Thoracic aorta (tissue), 2 donors: ENCODE measurements around the gene GGACT. TPM values are rescaled to one million over a fixed set of nuclear protein-coding genes. Genes with fewer than 3 reads are reported as not detected.

Experiments
- ATAC-seq: fragments of 150-250 bp; one replicate; pipeline ENCODE4 v1.8.0; 2017; ENCODE audit warnings: low read depth; ENCODE audit not compliant: insufficient number of reproducible peaks, low FRiP score
- DNase-seq: peaks from one replicate; pipeline ENCODE4 v3.0.0-alpha.2; 2020; ENCODE audit warnings: low spot score
- H3K27ac ChIP-seq, 2 donors: fragments of 200-600 bp; sonication (generic); 1 replicate in 1 of 2; 2 replicates in 1 of 2; pipeline ENCODE4 v1.5.1; 2016; ENCODE audit warnings: mild to moderate bottlenecking in 2 of 2, moderate library complexity in 2 of 2
- H3K27me3 ChIP-seq: fragments of 200-600 bp; sonication (generic); replicated peaks from 2 replicates; pipeline ENCODE4 v1.6.0; 2016; ENCODE audit warnings: mild to moderate bottlenecking; ENCODE audit not compliant: insufficient read depth
- H3K36me3 ChIP-seq: fragments of 200-600 bp; sonication (generic); one replicate; pipeline ENCODE4 v1.5.1; 2016
- H3K4me1 ChIP-seq, 2 donors: fragments of 200-600 bp; sonication (generic); 1 replicate in 1 of 2; 2 replicates in 1 of 2; pipeline versions ENCODE4 v1.5.1 to v1.6.0; 2016; ENCODE audit warnings: low read depth in 2 of 2, mild to moderate bottlenecking in 1 of 2; ENCODE audit not compliant: control insufficient read depth in 1 of 2
- H3K4me3 ChIP-seq: fragments of 200-600 bp; sonication (generic); 2 replicates; pipeline ENCODE4 v1.5.1; 2016; ENCODE audit warnings: mild to moderate bottlenecking
- H3K9me3 ChIP-seq: fragments of 200-600 bp; sonication (generic); 2 replicates; pipeline ENCODE4 v1.5.1; 2016
- total RNA-seq, 2 donors: library from RNA; depleted of rRNA; stranded (reverse); fragments of >200 nt; gene quantifications; one replicate each; pipeline versions ENCODE4 v1.1.0 to v1.2.3, GENCODE V29; 2016
- TF ChIP-seq, protein P1 (sequence below): fragments of 200-600 bp; sonication (generic); IDR thresholded peaks from one replicate; pipeline ENCODE4 v1.5.1; 2019; ENCODE audit warnings: antibody characterized with exemption

The GGACT gene
- total RNA-seq, 2 donors from 2014 or later = 0.27 to 0.92 TPM

DNA sequence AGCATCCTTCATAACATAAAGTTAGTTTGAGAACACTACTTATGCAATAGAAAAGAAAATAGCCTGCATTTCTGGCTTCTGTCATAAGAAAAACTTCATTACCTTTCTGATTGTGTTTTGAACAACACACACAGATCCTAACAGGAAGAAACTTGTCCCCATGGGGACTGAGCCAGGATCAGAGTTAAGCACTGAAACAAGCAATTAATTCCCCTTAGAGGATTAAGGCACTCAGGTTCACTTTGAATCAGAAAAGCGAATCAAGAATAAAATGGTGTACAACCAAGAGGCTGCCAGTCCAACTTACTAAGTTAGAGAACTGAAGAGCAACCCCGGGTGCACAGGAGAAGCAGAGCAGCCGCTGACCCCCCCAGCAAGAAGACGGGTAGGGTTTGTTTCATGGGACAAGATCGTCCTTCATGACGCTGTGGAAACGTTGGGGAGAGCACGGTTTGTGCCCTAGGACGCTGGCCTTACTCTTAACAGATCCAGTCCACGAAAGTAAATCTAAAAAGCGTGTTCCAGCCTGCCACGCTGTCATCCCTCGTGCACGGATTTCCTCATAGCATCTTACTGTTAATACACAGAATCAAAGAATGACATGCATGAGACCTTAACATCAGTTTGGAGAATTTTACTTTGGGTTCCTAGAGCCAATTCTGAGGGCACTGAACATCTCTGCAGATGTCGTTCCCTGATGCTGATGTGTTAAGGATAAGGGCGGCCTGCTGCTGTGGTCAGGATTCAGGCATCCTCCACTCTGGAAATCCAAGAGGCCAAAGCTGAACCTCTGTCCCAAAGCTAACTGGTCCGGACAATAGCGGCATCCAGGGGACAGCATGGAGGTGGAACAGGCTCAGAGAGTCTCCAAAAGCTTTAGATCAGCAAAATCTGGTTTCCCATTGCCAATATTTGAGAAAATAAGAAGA, 46.4 kb downstream of the GGACT start:
- no peaks in the 10 kb centered on the region for H3K36me3 ChIP-seq
- no peak for ATAC-seq
- no peaks in the 10 kb centered on the region for H3K27me3 ChIP-seq
- TF ChIP-seq, protein P1, sequence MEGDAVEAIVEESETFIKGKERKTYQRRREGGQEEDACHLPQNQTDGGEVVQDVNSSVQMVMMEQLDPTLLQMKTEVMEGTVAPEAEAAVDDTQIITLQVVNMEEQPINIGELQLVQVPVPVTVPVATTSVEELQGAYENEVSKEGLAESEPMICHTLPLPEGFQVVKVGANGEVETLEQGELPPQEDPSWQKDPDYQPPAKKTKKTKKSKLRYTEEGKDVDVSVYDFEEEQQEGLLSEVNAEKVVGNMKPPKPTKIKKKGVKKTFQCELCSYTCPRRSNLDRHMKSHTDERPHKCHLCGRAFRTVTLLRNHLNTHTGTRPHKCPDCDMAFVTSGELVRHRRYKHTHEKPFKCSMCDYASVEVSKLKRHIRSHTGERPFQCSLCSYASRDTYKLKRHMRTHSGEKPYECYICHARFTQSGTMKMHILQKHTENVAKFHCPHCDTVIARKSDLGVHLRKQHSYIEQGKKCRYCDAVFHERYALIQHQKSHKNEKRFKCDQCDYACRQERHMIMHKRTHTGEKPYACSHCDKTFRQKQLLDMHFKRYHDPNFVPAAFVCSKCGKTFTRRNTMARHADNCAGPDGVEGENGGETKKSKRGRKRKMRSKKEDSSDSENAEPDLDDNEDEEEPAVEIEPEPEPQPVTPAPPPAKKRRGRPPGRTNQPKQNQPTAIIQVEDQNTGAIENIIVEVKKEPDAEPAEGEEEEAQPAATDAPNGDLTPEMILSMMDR = no peak
- no peaks in the 10 kb centered on the region for H3K9me3 ChIP-seq
- DNase-seq = no peak
- H3K4me3 ChIP-seq = no peak overlapping the region
- H3K27ac ChIP-seq = no peak overlapping the region
- no peaks in the 10 kb centered on the region for H3K4me1 ChIP-seq

DNA sequence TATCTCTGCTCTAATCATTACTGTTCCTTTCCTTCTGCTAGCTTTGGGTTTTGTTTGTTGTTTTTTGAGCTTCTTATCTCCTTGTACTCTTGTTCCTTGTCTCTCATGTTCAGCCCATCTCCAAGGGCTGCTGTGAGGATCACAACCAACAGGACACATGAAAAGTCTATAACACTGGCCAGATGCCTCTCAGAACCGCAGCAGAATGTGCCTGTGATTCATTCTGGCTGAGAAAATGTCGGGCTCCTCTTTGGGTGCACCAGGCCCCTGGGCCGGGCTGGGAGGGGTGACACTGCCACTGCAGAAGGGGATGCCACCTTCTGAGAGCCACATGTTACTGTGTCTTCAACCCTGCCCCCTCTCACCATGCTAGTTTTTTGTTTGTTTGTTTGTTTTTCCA, 48.0 kb downstream of the GGACT start:
- no peaks in the 10 kb centered on the region for H3K9me3 ChIP-seq
- no peak overlapping the region for H3K4me3 ChIP-seq
- H3K27ac ChIP-seq = no peak overlapping the region
- no peaks in the 10 kb centered on the region for H3K36me3 ChIP-seq
- H3K27me3 ChIP-seq = no peaks in the 10 kb centered on the region
- TF ChIP-seq, protein P1 = no peak
- no peak for ATAC-seq
- H3K4me1 ChIP-seq = peaks cover 6 to 7% of the 10 kb centered on the region in 2 donors
- no peak for DNase-seq

DNA sequence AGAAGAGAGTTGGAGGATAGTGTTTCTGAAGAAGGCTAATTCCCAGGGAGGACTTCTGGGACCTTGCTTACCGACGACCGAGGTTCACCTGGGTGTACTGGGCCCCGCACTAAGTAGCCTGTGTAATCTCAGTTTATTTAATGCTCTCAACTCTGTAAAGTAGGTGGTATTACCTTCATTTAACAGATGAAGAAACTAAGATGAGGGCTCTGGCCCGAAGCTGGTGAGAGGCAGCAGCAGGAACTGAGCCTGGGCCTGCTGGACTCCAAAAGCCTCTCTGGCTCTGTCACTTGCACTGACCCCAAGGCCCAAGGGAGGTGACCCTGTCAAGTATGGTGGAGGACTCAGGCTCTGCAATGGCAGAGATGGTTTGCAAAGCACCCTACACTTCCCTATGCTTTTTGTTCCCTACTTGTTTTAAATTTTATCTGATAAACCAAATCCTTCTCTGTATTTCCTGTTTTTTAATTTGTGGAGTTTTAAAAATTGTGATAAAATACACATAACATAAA, 50.6 kb downstream of the GGACT start:
- DNase-seq (no peak), ATAC-seq (no peak)
- no peak overlapping the region for H3K4me3 ChIP-seq
- H3K27ac ChIP-seq = no peak overlapping the region
- no peaks in the 10 kb centered on the region for H3K27me3 ChIP-seq
- TF ChIP-seq, protein P1 = no peak
- peaks cover 11 to 14% of the 10 kb centered on the region in 2 donors for H3K4me1 ChIP-seq
- no peaks in the 10 kb centered on the region for H3K36me3 ChIP-seq
- no peaks in the 10 kb centered on the region for H3K9me3 ChIP-seq

DNA sequence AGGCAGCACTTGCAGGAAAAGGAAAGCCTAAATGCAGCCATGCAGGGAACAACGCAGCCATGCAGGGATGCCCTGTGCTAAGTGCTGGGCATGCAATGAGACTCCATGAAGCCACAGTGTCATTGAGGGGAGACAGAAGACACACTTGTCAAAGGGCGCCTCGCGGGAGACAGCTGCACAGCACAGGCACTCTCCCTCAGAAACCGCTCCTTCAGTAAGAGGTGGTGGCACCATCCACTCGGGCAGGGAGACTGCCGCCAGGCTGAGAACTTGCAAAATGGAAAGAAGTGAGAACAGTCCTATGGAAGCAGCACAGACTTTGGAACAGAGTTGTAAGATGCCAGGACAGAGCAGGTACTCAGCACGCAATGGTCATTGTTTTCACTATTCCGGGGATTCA, 51.1 kb downstream of the GGACT start:
- no peaks in the 10 kb centered on the region for H3K27me3 ChIP-seq
- H3K9me3 ChIP-seq = no peaks in the 10 kb centered on the region
- no peak for ATAC-seq
- H3K4me3 ChIP-seq = no peak overlapping the region
- no peaks in the 10 kb centered on the region for H3K36me3 ChIP-seq
- no peak overlapping the region for H3K27ac ChIP-seq
- no peak for DNase-seq
- TF ChIP-seq, protein P1 = no peak
- H3K4me1 ChIP-seq = peaks cover 11 to 14% of the 10 kb centered on the region in 2 donors

DNA sequence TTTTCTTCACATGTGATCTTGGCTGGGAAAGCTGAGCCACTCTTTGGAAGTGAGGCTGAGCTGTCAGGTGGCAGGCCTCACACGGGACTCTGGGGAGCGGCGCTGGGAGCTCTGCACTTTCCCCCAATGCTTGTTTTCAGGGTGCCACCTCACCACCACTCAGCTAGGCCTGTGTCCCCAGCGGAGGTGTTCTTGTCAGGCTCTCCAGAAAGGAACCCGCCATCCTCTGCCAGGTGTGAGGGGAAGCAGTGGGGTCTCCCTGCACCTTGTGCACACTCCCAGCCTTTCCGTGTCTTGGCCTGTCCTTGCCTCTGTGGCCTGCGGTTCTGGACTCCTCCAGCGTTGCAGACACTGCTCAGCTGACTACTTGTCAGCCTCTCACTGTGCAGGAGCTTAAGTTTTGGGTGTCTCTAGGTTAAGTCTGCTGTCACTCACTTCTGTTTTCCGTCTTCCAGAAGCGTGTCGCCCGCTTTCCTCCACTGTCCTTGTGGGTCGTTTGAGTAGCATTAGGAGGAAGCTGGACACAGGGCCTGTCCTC, 51.9 kb downstream of the GGACT start:
- Histone ChIP-seq H3K27me3 (no peaks in the 10 kb centered on the region), H3K4me3 (no peak overlapping the region), H3K9me3 (no peaks in the 10 kb centered on the region), H3K36me3 (no peaks in the 10 kb centered on the region), H3K4me1 (peaks cover 11 to 14% of the 10 kb centered on the region in 2 donors), H3K27ac (no peak overlapping the region)
- DNase-seq = no peak
- no peak for ATAC-seq
- TF ChIP-seq, protein P1 = no peak
